Posterior vena cava (tissue), 2 donors: Measurements from ENCODE around the gene RNF181. TPM values are rescaled to one million over a fixed set of nuclear protein-coding genes. Genes with fewer than 3 reads are reported as not detected.
"Not testable (repeated sequence)": the region's sequence is repeated elsewhere in the genome, so short reads cannot be mapped to it uniquely, and the experiment has no call there.

Experiments used
- DNase-seq: peaks from one replicate; pipeline ENCODE4 v3.0.0-alpha.2; 2020; ENCODE audit warnings: low spot score
- intact Hi-C, 2 donors: fragments of 100-400 bp; cut with DNase I; formaldehyde crosslinking; loops; one replicate each; pipeline versions ENCODE4 v1.14.1 to v1.14.2; 2022 to 2023
- long read RNA-seq, 2 donors: library from polyadenylated mRNA; unstranded; transcript quantifications; one replicate each; pipeline ENCODE4 v2.0.0, GENCODE V29; 2020 to 2021
- total RNA-seq, 2 donors: library from RNA; stranded (reverse); fragmentation: NEBNext Ultra II Directional; extraction: Animal tissue kit (Norgen Biotek cat#: 25700); gene quantifications; one replicate each; pipeline ENCODE4 v1.2.1, GENCODE V29; 2021
- donor health status: DM: yes; HTN: yes; CAD: no.
- donor health status: DM: yes; HTN: yes; CAD: no.

The RNF181 gene
- 10 to 100 TPM; 88.3 to 99.2 TPM for total RNA-seq
- long read RNA-seq, donor 1, transcript RNF181-201 (5 exons, 569 nt): major isoform, 11 of 13 reads
- long read RNA-seq, donor 1, partial matches to known transcripts: 0 of 13 reads
- long read RNA-seq, donor 1, other reads (novel, unspliced or antisense): 2 of 13 reads
- long read RNA-seq, donor 2, transcript RNF181-201 (5 exons, 569 nt): major isoform, 14 of 24 reads
- long read RNA-seq, donor 2, partial matches to known transcripts: 2 of 24 reads
- long read RNA-seq, donor 2, other reads (novel, unspliced or antisense): 4 of 24 reads

GRCh38 chr2:85595301-85596025, at the start of gene RNF181:
RNF181 (plus strand) TSS chr2:85595745; CDS start chr2:85595764, 19 bp downstream.
- peak; percentile 98 for DNase-seq
- intact Hi-C loops: no loop called here

- DNase-seq: no peak
- intact Hi-C loops: loop anchor here in 1 of 2 donors (5.0 kb wide), 1 partner anchor 114 kb away; no protein-coding TSS in a partner anchor
These were observed 49.7 kb upstream of the RNF181 start for GRCh38 chr2:85545780-85546240.

GRCh38 chr2:85547089-85547858, 48.3 kb upstream of the RNF181 start:
- DNase-seq: no peak
- intact Hi-C loops: loop anchor here in 1 of 2 donors (5.0 kb wide), 1 partner anchor 115 kb away; no protein-coding TSS in a partner anchor

- no peak for DNase-seq
- intact Hi-C loops: loop anchor here in 1 of 2 donors (5.0 kb wide), 1 partner anchor 116 kb away; no protein-coding TSS in a partner anchor
These were observed 47.5 kb upstream of the RNF181 start for GRCh38 chr2:85547859-85548607.

- intact Hi-C loops: loop anchor here in 1 of 2 donors (5.0 kb wide), 1 partner anchor 116 kb away; no protein-coding TSS in a partner anchor
- DNase-seq: no peak
These were observed 47.0 kb upstream of the RNF181 start for GRCh38 chr2:85548608-85548900.

- no peak for DNase-seq
- intact Hi-C loops: loop anchor here in 1 of 2 donors (5.0 kb wide), 1 partner anchor 117 kb away; no protein-coding TSS in a partner anchor
These were observed 46.5 kb upstream of the RNF181 start for GRCh38 chr2:85549095-85549494.

- intact Hi-C loops: loop anchor here (2.0 to 5.0 kb wide), 2 partner anchors 118 to 129 kb away; no protein-coding TSS in a partner anchor
- no peak for DNase-seq
These were observed 45.7 kb upstream of the RNF181 start for GRCh38 chr2:85549826-85550225.

- no peak for DNase-seq
- intact Hi-C loops: loop anchor here in 1 of 2 donors (2.0 kb wide), 1 partner anchor 130 kb away; no protein-coding TSS in a partner anchor
These were observed 45.1 kb upstream of the RNF181 start for GRCh38 chr2:85550486-85550885.

- intact Hi-C loops: loop anchor here (2.0 kb wide), 1 partner anchor 131 kb away; no protein-coding TSS in a partner anchor
- peak; percentile 90 for DNase-seq
These were observed 43.6 kb upstream of the RNF181 start for GRCh38 chr2:85551698-85552678.

GRCh38 chr2:85553184-85553583, 42.4 kb upstream of the RNF181 start:
- intact Hi-C loops: loop anchor here in 1 of 2 donors (2.0 kb wide), 1 partner anchor 132 kb away; no protein-coding TSS in a partner anchor
- no peak for DNase-seq

GRCh38 chr2:85554980-85555612, 40.4 kb upstream of the RNF181 start:
- no peak for DNase-seq
- intact Hi-C loops: no loop called here

- DNase-seq: no peak
- intact Hi-C loops: no loop called here
These were observed 38.4 kb upstream of the RNF181 start for GRCh38 chr2:85557130-85557529.

GRCh38 chr2:85558160-85558559, 37.4 kb upstream of the RNF181 start:
- intact Hi-C loops: no loop called here
- DNase-seq: no peak

GRCh38 chr2:85560403-85560726, 35.2 kb upstream of the RNF181 start:
- intact Hi-C loops: loop anchor here in 1 of 2 donors (5.0 kb wide), 1 partner anchor 42 kb away; the partner anchor contains the start of gene TMEM150A

GRCh38 chr2:85560812-85561279, 34.7 kb upstream of the RNF181 start:
- intact Hi-C loops: loop anchor here in 1 of 2 donors (5.0 kb wide), 1 partner anchor 41 kb away; the partner anchor contains the start of gene TMEM150A
- no peak for DNase-seq

More at GRCh38 chr2:85560403-85560726, 35.2 kb upstream of the RNF181 start:
- not testable (repeated sequence) for DNase-seq

GRCh38 chr2:85561280-85562212, 34.0 kb upstream of the RNF181 start, which contains the start of gene GGCX:
GGCX (minus strand) TSS chr2:85561493; CDS start chr2:85561428, 65 bp downstream.
- DNase-seq: peak; percentile 99
- intact Hi-C loops: loop anchor here in 1 of 2 donors (5.0 kb wide), 1 partner anchor 41 kb away; the partner anchor contains the start of gene TMEM150A
